Measurements from ENCODE around the gene RCSD1. TPM values are rescaled to one million over a fixed set of nuclear protein-coding genes. Genes with fewer than 3 reads are reported as not detected.
"Not testable (repeated sequence)": the region's sequence is repeated elsewhere in the genome, so short reads cannot be mapped to it uniquely, and the experiment has no call there.

RCSD1 gene
- total RNA-seq, 1 donor, result 1.3 TPM

DNA sequence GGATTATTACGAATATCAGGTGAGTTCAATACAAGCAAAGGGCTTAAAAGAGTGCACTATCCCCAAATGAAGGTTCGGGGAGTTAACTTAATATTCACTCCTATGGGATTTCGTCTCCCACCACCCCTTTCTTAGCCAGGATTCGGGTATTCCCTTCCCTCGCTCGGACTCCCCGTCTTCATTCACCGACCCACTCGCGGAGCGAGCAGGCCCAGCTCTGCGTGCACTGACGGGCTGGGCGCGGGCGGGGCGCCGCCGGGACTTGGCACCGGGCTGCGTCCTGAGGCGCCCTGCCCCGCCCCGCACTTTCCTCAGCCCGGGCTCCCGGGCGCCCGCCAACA lies 84.0 kb downstream of the RCSD1 start:
- TF ChIP-seq, protein P1, sequence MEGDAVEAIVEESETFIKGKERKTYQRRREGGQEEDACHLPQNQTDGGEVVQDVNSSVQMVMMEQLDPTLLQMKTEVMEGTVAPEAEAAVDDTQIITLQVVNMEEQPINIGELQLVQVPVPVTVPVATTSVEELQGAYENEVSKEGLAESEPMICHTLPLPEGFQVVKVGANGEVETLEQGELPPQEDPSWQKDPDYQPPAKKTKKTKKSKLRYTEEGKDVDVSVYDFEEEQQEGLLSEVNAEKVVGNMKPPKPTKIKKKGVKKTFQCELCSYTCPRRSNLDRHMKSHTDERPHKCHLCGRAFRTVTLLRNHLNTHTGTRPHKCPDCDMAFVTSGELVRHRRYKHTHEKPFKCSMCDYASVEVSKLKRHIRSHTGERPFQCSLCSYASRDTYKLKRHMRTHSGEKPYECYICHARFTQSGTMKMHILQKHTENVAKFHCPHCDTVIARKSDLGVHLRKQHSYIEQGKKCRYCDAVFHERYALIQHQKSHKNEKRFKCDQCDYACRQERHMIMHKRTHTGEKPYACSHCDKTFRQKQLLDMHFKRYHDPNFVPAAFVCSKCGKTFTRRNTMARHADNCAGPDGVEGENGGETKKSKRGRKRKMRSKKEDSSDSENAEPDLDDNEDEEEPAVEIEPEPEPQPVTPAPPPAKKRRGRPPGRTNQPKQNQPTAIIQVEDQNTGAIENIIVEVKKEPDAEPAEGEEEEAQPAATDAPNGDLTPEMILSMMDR (IDR thresholded peaks at IDR 0.05; ENCODE audit: insufficient read depth, low read depth, low read length), result no peak
- no peak for DNase-seq (ENCODE audit: low read depth)
- peak overlapping the region; percentile 92 for H3K4me3 ChIP-seq (ENCODE audit: low read depth, low read length)

DNA sequence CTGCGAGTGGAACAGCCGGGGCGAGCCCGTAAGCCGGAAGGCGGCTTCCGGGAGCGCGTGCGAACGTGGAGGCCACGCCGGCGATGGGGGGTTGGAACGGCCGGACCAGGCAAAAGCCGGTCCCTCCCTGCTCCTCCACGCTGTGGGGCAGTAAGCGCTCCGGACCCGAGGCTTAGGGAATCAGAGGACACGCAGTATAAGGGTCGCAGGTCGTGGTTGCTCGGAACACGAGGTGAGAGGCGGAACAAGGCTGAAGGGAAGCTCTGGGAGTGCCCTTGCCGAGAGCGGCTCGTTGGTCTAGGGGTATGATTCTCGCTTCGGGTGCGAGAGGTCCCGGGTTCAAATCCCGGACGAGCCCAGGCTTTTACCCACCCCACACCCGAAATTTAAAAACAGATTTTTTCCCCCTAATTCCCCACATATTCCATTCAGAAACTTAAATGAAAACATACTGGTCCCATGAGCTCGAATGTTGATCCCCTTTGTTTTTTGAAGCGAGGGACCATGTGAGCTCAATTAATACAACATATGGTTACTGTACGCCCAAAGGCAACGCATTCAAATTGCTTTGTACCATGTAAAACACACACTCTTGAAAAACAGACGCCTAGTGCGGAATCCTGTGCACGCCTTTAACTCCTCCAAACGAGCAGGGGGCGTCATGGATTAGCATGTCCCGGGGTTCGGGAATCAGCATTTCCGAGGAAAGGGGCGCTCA lies 84.6 kb downstream of the RCSD1 start:
- H3K4me3 ChIP-seq (ENCODE audit: low read depth, low read length), result peak overlapping the region; percentile 92
- TF ChIP-seq, protein P1 (IDR thresholded peaks at IDR 0.05; ENCODE audit: insufficient read depth, low read depth, low read length), result no peak
- peak; percentile 83 for DNase-seq (ENCODE audit: low read depth)

DNA sequence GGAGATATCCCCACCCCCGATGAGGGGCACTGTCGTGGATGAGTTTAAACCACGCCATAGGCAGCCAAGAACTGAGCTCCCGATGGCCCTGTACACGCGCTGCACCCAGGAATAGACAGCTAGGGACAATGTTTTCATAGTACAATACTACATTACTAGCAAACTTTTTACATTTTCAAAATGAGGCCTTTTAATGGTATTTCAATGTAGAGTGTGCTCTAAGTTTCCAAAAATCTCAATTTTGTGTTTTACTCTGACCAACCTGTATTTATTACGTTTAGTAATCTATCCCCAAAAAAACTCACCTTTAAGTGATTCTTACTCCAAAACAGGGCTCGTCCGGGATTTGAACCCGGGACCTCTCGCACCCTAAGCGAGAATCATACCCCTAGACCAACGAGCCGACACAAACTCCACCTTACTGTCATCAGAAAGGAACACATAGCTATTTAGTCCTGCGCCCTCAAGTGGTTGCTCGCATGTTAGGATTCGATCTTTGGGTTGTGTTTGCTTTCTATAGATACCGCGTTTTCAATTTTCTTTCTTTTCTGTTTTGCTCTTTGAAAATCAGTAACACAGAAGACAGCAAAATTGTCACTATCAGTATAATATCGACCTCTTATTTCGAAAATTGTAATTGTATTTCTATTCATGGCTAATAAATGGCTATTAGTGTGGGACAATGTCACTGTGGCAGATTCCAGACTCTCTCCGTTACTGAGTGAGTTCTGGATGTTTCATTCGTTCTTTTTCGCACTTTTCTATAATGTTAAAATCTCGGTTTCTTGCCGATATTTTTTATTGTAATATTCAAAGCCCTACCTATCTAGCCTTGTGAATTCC lies 85.3 kb downstream of the RCSD1 start:
- DNase-seq (ENCODE audit: low read depth), result peak; percentile 92
- TF ChIP-seq, protein P1 (IDR thresholded peaks at IDR 0.05; ENCODE audit: insufficient read depth, low read depth, low read length), result peak; percentile 84
- peak overlapping the region; percentile 92 for H3K4me3 ChIP-seq (ENCODE audit: low read depth, low read length)

DNA sequence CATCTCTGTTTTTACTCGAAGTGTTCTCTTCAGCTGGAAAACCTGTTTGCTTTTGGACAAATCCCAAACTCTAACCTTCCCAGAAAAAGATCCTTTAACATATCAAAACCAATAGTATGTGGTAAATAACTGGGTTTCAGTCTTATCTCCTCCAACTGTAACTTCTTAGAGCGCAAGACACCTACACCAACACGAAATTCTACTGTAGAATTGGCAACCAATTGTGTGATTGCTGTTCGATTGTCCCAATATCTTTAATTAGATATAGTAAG lies 85.9 kb downstream of the RCSD1 start:
- peak overlapping the region; percentile 92 for H3K4me3 ChIP-seq (ENCODE audit: low read depth, low read length)
- no peak for DNase-seq (ENCODE audit: low read depth)
- TF ChIP-seq, protein P1 (IDR thresholded peaks at IDR 0.05; ENCODE audit: insufficient read depth, low read depth, low read length), result no peak

DNA sequence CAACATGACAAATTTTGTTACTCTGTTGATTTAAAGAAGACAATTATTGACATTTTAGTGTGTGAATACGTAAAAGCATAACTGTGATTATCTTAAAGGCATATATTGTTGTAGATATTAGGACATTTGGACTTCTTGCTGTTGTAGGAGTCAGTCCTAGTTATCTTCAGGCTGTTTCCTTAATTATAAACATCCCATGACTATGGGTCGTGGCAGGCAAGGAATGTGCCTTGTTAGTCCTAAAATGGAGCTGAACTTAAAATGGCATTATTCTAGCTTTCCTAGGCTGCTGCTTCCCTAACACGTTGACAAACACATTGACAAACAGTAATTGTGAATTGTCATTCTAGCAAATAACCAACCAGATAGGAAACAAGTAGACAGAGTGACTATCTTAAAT lies 87.3 kb downstream of the RCSD1 start:
- TF ChIP-seq, protein P1 (IDR thresholded peaks at IDR 0.05; ENCODE audit: insufficient read depth, low read depth, low read length), result no peak
- DNase-seq (ENCODE audit: low read depth), result peak; percentile 71
- H3K4me3 ChIP-seq (ENCODE audit: low read depth, low read length), result no peak overlapping the region

DNA sequence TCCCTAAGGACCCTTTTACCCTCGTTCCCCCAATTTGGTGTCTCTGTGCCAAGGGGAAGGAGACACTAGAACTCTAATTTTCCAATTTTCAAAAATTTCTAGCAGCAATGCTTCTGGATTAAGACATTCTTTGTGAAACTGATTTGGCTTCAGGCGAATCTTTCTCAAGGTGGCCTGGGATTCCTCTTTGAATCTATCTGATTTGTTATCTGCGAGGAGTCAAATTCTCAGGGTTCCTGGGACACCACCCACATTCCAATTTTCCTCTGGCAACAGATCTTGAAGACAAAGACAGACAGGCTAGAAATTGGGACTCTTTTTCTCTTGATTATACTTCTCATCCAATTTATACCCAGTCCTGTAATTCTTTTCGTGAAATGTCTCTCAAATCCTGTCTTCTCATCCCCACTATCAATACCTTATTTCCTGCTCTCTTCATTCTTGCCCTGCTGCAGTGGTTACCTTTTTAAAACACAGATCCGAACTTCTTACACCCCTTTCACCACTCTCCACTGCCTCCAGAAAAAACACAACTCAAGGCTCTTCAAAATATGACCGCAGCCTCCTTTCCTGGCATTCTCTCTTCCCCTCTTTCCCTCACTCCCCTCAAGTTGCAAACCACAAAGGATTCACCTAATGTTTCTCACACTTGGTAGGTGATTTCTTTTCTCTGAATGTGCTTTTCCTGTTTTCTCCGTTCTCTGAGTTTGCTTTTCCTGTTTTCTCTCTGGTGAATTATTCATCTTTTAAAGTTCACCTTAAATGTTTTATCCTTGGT lies 89.1 kb downstream of the RCSD1 start:
- TF ChIP-seq, protein P1 (IDR thresholded peaks at IDR 0.05; ENCODE audit: insufficient read depth, low read depth, low read length), result no peak
- no peak overlapping the region for H3K4me3 ChIP-seq (ENCODE audit: low read depth, low read length)
- DNase-seq (ENCODE audit: low read depth), result no peak

DNA sequence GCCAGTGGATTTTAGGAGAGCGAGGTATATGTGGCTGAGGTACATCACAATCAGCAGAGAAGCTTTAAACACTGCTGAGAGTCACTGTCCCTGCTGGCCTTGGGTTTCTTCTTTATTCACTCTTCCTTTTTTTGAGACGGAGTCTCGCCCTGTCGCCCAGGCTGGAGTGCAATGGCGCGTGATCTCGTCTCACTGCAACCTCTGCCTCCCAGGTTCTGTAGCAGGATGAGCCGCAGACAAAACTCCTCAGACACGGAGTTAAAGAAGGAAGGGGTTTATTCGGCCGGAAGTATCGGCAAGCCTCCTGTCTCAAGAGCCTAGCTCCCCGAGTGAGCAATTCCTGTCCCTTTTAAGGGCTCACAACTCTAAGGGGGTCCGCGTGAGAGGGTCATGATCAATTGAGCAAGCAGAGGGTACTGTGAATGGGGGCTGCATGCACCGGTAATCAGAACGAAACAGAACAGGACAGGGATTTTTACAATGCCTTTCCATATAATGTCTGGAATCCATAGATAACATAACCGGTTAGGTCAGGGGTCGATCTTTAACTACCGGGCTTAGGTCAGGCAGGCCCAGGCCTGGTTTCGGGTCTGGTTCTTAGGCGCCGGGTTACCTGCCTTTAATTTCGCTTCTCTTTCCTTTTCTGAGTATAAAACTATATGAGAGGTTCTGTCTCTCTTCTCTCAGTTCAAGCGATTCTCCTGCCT lies 89.8 kb downstream of the RCSD1 start:
- not testable (repeated sequence) for DNase-seq (ENCODE audit: low read depth)

More for the DNA sequence above, 89.8 kb downstream of the RCSD1 start:
- not testable (repeated sequence) for H3K4me3 ChIP-seq (ENCODE audit: low read depth, low read length)
